SK-N-MC (cell line): ENCODE results near the gene ITIH2.

Experiments
- DNase-seq: peaks from one replicate; pipeline ENCODE4 v3.0.0-alpha.2; 2011; ENCODE audit warnings: low read depth, low spot score
- H3K27ac ChIP-seq: fragments of 200-600 bp; sonication (generic); 2 replicates; pipeline ENCODE4 v1.5.1; 2016; ENCODE audit warnings: mixed run types
- H3K36me3 ChIP-seq: fragments of 200-600 bp; sonication (generic); 2 replicates; pipeline ENCODE4 v1.6.1; 2017; ENCODE audit warnings: antibody characterized with exemption, low read length, mixed read lengths; ENCODE audit not compliant: insufficient read depth
- H3K4me3 ChIP-seq: fragments of 200-600 bp; sonication (generic); 2 replicates; pipeline ENCODE4 v1.5.1; 2016
- H3K9ac ChIP-seq: fragments of 200-600 bp; sonication (generic); 2 replicates; pipeline ENCODE4 v1.8.0; 2017; ENCODE audit warnings: mixed run types, mixed read lengths; ENCODE audit not compliant: insufficient read length
- H3K9me3 ChIP-seq: fragments of 200-600 bp; sonication (generic); 2 replicates; pipeline ENCODE4 v1.6.1; 2017; ENCODE audit warnings: low read depth, mild to moderate bottlenecking, antibody characterized with exemption, low read length, moderate library complexity, mixed read lengths
- EZH2 ChIP-seq: fragments of 200-600 bp; sonication (generic); IDR thresholded peaks from one replicate; pipeline ENCODE4 v1.6.1; 2017; ENCODE audit warnings: antibody characterized with exemption
- FOXP2 ChIP-seq: optimal IDR thresholded peaks from 2 replicates; pipeline ENCODE3; 2011; ENCODE audit warnings: mild to moderate bottlenecking, moderate library complexity; ENCODE audit not compliant: insufficient read depth; ENCODE audit errors: extremely low read length, control extremely low read depth
- POLR2AphosphoS5 ChIP-seq: IDR thresholded peaks from 2 replicates; pipeline ENCODE4 v1.6.1; 2012; ENCODE audit warnings: mild to moderate bottlenecking, low read depth, low read length, borderline replicate concordance

Gene ITIH2

DNA sequence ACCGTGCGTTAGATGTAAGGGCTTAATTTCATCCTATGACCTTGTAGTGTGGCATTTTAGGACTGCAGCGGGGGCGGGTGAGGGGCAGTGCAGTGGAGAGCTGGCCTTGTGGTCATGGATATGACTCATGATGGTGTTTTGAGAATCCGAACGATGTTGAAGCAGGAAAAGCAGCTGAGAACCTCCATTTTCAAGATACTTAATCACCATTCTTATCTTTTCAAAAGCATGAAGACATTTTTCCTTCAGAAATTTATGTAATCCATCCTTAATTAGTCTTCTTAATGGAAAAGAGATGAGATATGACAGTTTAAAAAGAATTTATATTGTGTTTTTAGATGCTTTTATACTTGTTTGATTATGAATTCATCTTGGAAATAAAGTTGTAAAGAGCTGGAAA, 94.5 kb downstream of the ITIH2 start:
- no peak overlapping the region for H3K4me3 ChIP-seq
- H3K9me3 ChIP-seq: no peaks in the 10 kb centered on the region
- peaks cover 44% of the 10 kb centered on the region for H3K36me3 ChIP-seq
- no peak for DNase-seq
- no peak overlapping the region for H3K27ac ChIP-seq
- TF ChIP-seq POLR2AphosphoS5 (no peak), EZH2 (no peak), FOXP2 (no peak)
- H3K9ac ChIP-seq: no peak overlapping the region
